Aorta (tissue), 5 donors: ENCODE measurements around the gene PTPRN2. TPM values are rescaled to one million over a fixed set of nuclear protein-coding genes. Genes with fewer than 3 reads are reported as not detected.

ENCODE experiments used
- ATAC-seq: fragments of 200-7000 bp; cut with Tn5 transposase; one replicate; pipeline ENCODE4 v1.9.1; 2022; ENCODE audit warnings: moderate library complexity; ENCODE audit not compliant: low FRiP score
- DNase-seq, 2 donors: peaks; one replicate each; pipeline ENCODE4 v3.0.0-alpha.2; 2020
- H3K27ac ChIP-seq, 2 donors: one replicate each; pipeline ENCODE4 v1.5.1; 2013; ENCODE audit warnings: low read length in 2 of 2, mild to moderate bottlenecking in 2 of 2, moderate library complexity in 2 of 2, control low read depth in 1 of 2, inconsistent platforms in 1 of 2, low read depth in 1 of 2
- H3K27me3 ChIP-seq, 2 donors: one replicate each; pipeline ENCODE4 v1.6.1; 2013; ENCODE audit warnings: control low read depth in 1 of 2, low read length in 1 of 2, mild to moderate bottlenecking in 1 of 2, moderate library complexity in 1 of 2; ENCODE audit not compliant: insufficient read depth in 2 of 2, control insufficient read depth in 1 of 2
- H3K36me3 ChIP-seq, 2 donors: one replicate each; pipeline ENCODE4 v1.6.1; 2013; ENCODE audit warnings: control low read depth in 1 of 2, low read length in 1 of 2, mild to moderate bottlenecking in 1 of 2; ENCODE audit not compliant: insufficient read depth in 2 of 2, control insufficient read depth in 1 of 2
- H3K4me1 ChIP-seq, 2 donors: one replicate each; pipeline ENCODE4 v1.6.1; 2013; ENCODE audit warnings: low read length in 2 of 2, control low read depth in 1 of 2, mild to moderate bottlenecking in 1 of 2, moderate library complexity in 1 of 2; ENCODE audit not compliant: insufficient read depth in 2 of 2, control insufficient read depth in 1 of 2
- H3K4me3 ChIP-seq, 2 donors: one replicate each; pipeline ENCODE4 v1.5.1; 2013; ENCODE audit warnings: low read length in 2 of 2, control low read depth in 1 of 2, mild to moderate bottlenecking in 1 of 2
- H3K9me3 ChIP-seq: one replicate; pipeline ENCODE4 v1.6.1; 2013; ENCODE audit warnings: mild to moderate bottlenecking, low read length; ENCODE audit not compliant: control insufficient read depth
- WGBS, 2 donors: extraction: QIAGEN DNeasy Blood & Tissue Kit; methylation state at CpG; one replicate each; pipeline ENCODE4 v1.1.7; 2013; 5-methylcytosine and 5-hydroxymethylcytosine counted together
- intact Hi-C, 2 donors: fragments of 100-400 bp; cut with DNase I; formaldehyde crosslinking; loops; one replicate each; pipeline versions ENCODE4 v1.14.2 to v1.15.0; 2022
- polyA plus RNA-seq, 2 donors: library from polyadenylated mRNA; stranded (reverse); fragments of 200-250 nt; gene quantifications; one replicate each; pipeline ENCODE4 v1.2.3, GENCODE V29; 2013
- total RNA-seq, 2 donors: library from RNA; stranded (reverse); fragmentation: NEBNext Ultra II Directional; extraction: Animal tissue kit (Norgen Biotek cat#: 25700); gene quantifications; one replicate each; pipeline ENCODE4 v1.2.1, GENCODE V29; 2021
- donor health status: healthy with polysubstance abuse.
- donor health status: Bipolar disorder and iron deficiency.
- donor health status: DM: no; HTN: no; CAD: no.
- donor health status: DM: no; HTN: no; CAD: no.
- donor health status: DM: yes; HTN: yes; CAD: no.

The PTPRN2 gene
- total and polyA plus RNA-seq, 4 donors, result 0.67 to 3.3 (median 1.4) TPM

- Histone ChIP-seq H3K27ac (no peak overlapping the region), H3K9me3 (peaks cover 3% of the 10 kb centered on the region), H3K4me1 (no peaks in the 10 kb centered on the region), H3K36me3 (no peaks in the 10 kb centered on the region), H3K27me3 (no peaks in the 10 kb centered on the region), H3K4me3 (no peak overlapping the region)
- intact Hi-C loops, result no loop called here
- ATAC-seq, result no peak
- WGBS, 2 donors, result 85 to 87% methylated on average over 12 of the region's 12 CpGs
- DNase-seq, result no peak
These were observed 973.1 kb downstream of the PTPRN2 start for GRCh38 chr7:157614457-157615020.

- intact Hi-C loops, result no loop called here
- no peaks in the 10 kb centered on the region for H3K4me1 ChIP-seq
- DNase-seq (peak in 1 of 2 donors; percentile 75), ATAC-seq (no peak)
- H3K27ac ChIP-seq, result no peak overlapping the region
- H3K9me3 ChIP-seq, result peaks cover 3% of the 10 kb centered on the region
- no peak overlapping the region for H3K4me3 ChIP-seq
- H3K27me3 ChIP-seq, result no peaks in the 10 kb centered on the region
- H3K36me3 ChIP-seq, result no peaks in the 10 kb centered on the region
- 22 to 35% methylated on average over 49 to 51 of the region's 51 CpGs for WGBS, 2 donors
These were observed 973.9 kb downstream of the PTPRN2 start for GRCh38 chr7:157613575-157614322.

- DNase-seq (peak; percentile 59 to 85), ATAC-seq (peak; percentile 24)
- Histone ChIP-seq H3K36me3 (no peaks in the 10 kb centered on the region), H3K4me3 (no peak overlapping the region), H3K27ac (no peak overlapping the region), H3K27me3 (no peaks in the 10 kb centered on the region), H3K4me1 (no peaks in the 10 kb centered on the region), H3K9me3 (peaks cover 3% of the 10 kb centered on the region)
- intact Hi-C loops, result no loop called here
- WGBS, 2 donors, result 6 to 16% methylated on average over 67 to 79 of the region's 79 CpGs
These were observed 974.7 kb downstream of the PTPRN2 start for GRCh38 chr7:157612664-157613561.

- peak in 1 of 2 donors; percentile 67 for DNase-seq
- H3K4me1 ChIP-seq, result no peaks in the 10 kb centered on the region
- no peaks in the 10 kb centered on the region for H3K27me3 ChIP-seq
- 54 to 70% methylated on average over 33 of the region's 33 CpGs for WGBS, 2 donors
- H3K9me3 ChIP-seq, result peaks cover 3% of the 10 kb centered on the region
- H3K36me3 ChIP-seq, result no peaks in the 10 kb centered on the region
- no peak for ATAC-seq
- H3K4me3 ChIP-seq, result no peak overlapping the region
- no peak overlapping the region for H3K27ac ChIP-seq
- intact Hi-C loops, result no loop called here
These were observed 975.5 kb downstream of the PTPRN2 start for GRCh38 chr7:157612009-157612663.

- ATAC-seq (no peak), DNase-seq (no peak)
- H3K4me1 ChIP-seq, result no peaks in the 10 kb centered on the region
- no peak overlapping the region for H3K27ac ChIP-seq
- intact Hi-C loops, result no loop called here
- H3K9me3 ChIP-seq, result peaks cover 3% of the 10 kb centered on the region
- H3K4me3 ChIP-seq, result no peak overlapping the region
- H3K36me3 ChIP-seq, result no peaks in the 10 kb centered on the region
- 86 to 88% methylated on average over 18 of the region's 18 CpGs for WGBS, 2 donors
- H3K27me3 ChIP-seq, result no peaks in the 10 kb centered on the region
These were observed 976.3 kb downstream of the PTPRN2 start for GRCh38 chr7:157611341-157611740.

- peaks cover 3% of the 10 kb centered on the region for H3K9me3 ChIP-seq
- no peaks in the 10 kb centered on the region for H3K4me1 ChIP-seq
- no peaks in the 10 kb centered on the region for H3K27me3 ChIP-seq
- no peak overlapping the region for H3K4me3 ChIP-seq
- WGBS, 2 donors, result 83% methylated on average over 17 of the region's 17 CpGs
- H3K36me3 ChIP-seq, result no peaks in the 10 kb centered on the region
- intact Hi-C loops, result no loop called here
- no peak for ATAC-seq
- DNase-seq, result no peak
- no peak overlapping the region for H3K27ac ChIP-seq
These were observed 976.8 kb downstream of the PTPRN2 start for GRCh38 chr7:157610671-157611295.

- no peak overlapping the region for H3K27ac ChIP-seq
- no peak for ATAC-seq
- H3K4me1 ChIP-seq, result no peaks in the 10 kb centered on the region
- DNase-seq, result peak in 1 of 2 donors; percentile 24
- H3K9me3 ChIP-seq, result peaks cover 3% of the 10 kb centered on the region
- no peaks in the 10 kb centered on the region for H3K36me3 ChIP-seq
- H3K27me3 ChIP-seq, result no peaks in the 10 kb centered on the region
- H3K4me3 ChIP-seq, result no peak overlapping the region
- intact Hi-C loops, result no loop called here
- 80 to 81% methylated on average over 22 of the region's 22 CpGs for WGBS, 2 donors
These were observed 977.5 kb downstream of the PTPRN2 start for GRCh38 chr7:157609932-157610640.
